ENCODE data around the gene KATNIP.

KATNIP gene

GRCh38 chr16:27549746-27550581 is at the start of gene KATNIP, which contains the start of gene GTF3C1:
Gene KATNIP, plus strand, starts transcription at chr16:27550144. Its CDS starts 27 bp downstream, at chr16:27550171.
Gene GTF3C1, minus strand, starts transcription at chr16:27549913. Its CDS starts 23 bp downstream, at chr16:27549890.
- DNase-seq = peak; percentile 100

DNA sequence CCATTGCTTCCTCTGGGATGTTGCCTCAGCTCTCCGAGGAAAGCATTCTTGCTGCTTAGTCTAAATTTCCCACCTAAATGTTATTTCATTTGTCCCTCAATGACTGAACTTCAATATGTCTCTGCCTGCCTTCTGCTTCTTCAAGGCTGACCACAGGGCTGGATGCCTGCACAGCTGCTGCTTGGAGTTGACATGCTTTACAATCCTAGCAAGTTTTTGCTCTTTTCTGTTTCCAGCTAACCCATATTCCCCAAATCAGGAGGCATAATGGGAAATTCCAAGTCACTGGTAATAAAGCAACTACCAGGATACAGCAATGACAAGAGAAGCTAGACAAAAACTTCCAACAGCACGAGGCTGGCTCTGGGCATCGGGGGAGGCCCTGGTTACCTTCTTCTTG is 49.1 kb upstream of the KATNIP start:
- no peak for DNase-seq

DNA sequence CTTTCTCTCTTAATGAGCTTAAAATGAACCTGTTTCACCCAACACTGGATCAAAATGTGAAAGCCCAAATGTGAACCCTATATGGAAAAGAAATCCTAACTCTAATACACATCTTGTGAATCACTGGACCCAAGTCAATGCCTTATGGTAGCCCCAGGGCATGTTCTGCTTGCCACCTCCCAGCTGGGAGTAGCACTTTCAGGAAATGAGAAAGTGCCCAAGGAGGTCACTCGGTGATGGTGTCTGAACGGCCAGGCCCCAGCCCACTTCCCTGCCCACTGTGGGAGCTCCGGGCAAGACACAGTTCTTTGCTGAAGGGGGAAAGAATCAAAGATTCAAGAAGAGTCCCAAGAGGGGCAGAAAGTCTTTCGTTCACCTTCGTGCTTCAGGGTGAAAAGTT is 46.3 kb upstream of the KATNIP start:
- DNase-seq = no peak

- no peak for DNase-seq
Observed at GRCh38 chr16:27505297-27506236, 44.4 kb upstream of the KATNIP start.

DNA sequence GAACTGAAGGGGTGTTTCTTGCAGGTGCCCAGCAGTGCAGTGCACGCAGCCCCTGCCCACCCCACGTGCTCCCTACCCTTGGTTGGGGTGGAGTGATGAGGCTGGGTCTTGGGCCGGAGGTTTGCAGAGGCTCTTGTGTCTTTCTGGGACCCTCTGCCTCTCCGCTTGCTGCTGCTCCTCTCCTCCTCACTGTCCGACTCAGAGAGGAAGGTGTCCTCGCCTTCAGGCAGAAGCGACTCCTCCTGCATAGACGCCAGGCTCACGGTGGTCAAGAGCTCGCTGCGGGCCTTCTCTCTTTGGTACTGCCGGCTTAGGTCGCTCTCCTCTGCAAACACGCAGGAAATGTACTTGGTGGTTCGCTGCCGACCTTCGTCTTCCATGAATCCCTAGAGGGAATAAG is 43.2 kb upstream of the KATNIP start:
- DNase-seq = no peak

DNA sequence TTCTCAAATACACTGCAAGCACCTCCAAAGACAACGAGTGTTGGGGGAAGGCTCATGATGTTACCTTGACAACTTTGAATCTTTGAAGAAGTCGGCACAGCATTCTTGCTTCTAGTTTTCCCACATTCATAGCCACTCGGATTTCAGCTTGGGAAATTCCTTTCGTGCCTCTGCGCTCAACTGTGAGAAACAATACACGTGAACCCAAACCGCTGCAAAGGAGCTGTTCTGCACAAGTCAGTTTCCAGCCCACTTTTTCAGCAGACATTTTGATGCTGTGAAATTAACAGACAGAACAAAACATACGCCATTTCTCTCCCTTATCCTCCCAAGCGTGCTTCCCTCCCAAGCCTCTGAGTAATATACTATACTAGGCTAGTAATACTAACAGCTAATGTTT is 41.5 kb upstream of the KATNIP start:
- no peak for DNase-seq

DNA sequence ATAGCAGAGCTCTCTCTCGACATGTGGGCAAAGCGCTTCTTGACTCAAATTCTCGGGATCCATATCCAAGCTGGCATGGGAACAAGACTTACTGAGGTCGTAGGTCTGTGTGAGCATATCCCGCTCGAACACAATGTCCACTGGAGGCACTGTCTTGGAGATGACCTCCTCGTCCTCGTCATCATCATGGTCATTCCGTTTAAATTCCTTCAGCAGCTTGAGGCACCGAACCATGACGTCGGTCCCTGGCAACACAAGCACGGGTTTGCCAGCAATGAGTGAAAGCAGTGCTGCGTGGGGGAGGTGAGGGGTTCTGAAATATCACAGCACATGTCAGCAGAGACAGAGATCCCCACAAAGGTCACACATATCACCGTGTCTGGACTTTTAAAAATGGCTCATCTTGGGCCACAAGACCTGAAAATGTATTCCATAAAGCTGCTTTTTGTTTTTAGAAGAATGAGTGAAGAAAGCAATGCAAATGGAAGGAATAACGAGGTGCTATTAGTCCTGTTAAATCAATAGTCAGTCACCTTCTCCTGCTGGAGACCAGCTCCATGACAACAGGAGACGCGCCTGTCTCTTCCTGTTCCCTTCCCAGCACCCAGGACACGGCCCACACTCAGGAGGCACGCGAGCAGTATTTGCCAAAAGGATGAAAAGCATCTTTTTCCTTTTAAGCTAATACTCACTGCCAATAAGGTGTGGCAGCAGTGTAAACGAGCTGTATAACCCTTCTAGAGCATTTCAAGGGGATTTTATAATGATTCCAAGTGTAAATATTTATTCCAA is 38.1 kb upstream of the KATNIP start:
- DNase-seq = no peak

- no peak for DNase-seq
Observed at GRCh38 chr16:27514806-27515205, 35.1 kb upstream of the KATNIP start.

GRCh38 chr16:27515874-27516353 is 34.0 kb upstream of the KATNIP start:
- peak; percentile 54 for DNase-seq

DNA sequence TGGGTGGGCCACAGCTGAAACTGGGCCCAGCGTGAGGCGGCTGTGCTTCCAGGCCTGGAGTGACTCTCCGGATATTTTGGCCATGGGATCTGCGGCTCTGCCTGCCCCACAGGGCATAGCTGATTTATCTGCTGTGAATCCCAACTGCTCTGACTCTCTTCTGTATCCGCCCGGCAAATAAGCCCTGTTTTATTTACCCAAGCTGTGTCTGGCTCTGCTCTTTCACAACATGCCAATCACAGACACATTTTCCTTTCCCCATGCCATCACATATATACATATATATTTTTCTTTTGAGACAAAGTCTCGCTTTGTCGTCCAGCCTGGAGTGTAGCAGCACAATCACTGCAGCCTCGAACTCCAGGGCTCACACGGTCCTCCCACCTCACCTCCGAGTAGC is 33.6 kb upstream of the KATNIP start:
- DNase-seq = no peak

- DNase-seq = no peak
Observed at GRCh38 chr16:27517664-27518063, 32.3 kb upstream of the KATNIP start.

- no peak for DNase-seq
Observed at GRCh38 chr16:27518226-27518625, 31.7 kb upstream of the KATNIP start.

GRCh38 chr16:27520982-27521673 is 28.8 kb upstream of the KATNIP start:
- no peak for DNase-seq

DNA sequence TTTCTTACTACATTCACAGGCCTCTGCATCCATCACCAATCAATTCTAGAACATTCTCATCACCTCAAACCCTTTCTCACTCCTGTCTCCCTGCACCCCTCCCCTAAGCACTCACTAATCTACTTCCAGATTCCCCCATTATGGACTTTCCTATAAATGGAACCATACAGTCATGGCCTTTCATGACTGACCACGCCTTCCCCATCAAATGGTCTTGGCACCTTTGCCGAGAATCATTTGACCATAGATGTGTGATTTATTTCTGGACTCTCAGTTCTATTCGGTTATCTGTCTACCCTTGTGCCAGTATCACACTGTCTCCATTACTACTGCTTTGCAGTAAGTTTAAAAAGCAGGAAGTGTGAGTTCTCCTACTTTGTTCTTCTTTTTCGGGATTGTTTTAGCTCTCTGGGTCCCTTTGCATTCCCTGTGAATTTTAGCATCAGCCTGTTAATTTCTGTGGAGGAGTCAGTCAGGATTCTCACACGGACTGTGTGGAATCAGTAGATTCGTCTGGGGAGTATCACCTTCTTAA is 27.7 kb upstream of the KATNIP start:
- DNase-seq = no peak

DNA sequence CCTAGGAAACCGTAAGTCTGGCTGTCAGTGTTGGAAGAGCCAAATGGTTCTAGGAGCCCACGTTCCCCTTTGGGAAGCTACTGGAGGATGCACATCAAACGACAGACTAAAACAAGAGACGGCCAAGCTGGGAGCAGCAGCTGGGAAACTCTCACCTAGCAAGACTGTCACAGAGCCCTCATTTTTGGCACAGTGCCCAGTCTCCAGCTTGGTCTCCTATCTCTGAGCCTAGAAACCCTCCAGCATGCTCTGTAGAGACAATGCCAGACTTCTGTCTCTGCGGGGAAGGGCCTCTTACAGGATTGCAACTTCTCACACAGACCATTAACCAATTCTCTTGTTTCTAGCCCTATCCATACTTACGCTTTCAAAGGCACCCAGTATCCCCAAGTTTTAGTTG is 23.8 kb upstream of the KATNIP start:
- DNase-seq = no peak

DNA sequence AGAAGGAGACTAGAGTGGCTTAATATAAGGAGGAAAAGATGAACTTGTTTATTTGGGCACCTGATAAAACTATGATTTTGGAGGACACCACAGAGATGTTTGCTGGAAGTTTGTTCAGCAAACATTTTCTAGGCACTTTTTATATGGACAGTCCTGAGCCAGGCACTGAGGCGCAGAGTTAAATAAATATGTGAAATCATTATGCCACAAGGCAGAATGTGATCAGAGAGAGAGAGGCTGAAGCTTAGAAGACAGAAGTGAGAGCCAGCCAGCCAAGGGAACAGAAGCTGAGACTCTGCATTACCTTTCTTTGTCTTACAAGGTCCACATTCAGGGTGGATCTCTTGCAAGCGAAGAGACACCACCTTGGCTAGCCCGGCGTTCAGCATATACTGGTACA is 21.6 kb upstream of the KATNIP start:
- DNase-seq = no peak

DNA sequence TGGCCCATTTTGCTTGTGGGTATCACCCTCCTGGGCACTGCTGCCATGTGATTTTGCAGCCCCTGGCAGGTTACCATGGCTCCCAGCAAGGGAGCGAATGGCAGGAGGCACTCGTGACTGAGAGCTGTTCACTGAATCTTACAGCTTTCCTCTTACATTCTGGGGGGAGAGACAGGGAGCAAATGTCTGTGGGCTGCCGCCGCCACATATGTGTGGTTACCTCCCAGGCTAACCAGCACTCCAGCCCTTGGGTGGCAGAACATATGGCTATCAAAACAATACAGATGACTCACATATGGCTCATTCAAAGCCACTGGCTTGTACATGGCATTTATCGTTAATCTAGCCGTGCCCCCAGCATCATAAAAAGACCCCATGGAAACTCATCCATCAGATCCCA is 20.0 kb upstream of the KATNIP start:
- DNase-seq = no peak

DNA sequence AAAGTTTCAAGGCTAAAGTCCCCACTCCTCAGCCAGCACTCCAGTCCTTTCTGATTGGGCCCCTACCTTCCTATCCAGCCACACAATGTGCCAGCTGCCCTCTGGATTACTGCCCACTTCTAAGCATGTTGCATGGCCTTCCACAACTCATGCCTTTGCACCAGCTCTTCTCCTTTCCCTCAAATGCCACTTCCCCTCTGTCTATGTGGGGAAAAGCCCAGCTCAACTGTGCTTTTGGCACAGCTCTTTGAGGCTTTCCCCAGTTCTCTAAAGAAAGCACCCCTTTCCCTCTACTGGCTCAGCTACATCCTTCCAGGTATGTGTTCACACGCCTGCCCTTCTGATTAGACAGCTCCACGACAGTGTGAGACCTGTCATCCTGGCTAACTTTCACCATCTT is 18.8 kb upstream of the KATNIP start:
- no peak for DNase-seq

DNA sequence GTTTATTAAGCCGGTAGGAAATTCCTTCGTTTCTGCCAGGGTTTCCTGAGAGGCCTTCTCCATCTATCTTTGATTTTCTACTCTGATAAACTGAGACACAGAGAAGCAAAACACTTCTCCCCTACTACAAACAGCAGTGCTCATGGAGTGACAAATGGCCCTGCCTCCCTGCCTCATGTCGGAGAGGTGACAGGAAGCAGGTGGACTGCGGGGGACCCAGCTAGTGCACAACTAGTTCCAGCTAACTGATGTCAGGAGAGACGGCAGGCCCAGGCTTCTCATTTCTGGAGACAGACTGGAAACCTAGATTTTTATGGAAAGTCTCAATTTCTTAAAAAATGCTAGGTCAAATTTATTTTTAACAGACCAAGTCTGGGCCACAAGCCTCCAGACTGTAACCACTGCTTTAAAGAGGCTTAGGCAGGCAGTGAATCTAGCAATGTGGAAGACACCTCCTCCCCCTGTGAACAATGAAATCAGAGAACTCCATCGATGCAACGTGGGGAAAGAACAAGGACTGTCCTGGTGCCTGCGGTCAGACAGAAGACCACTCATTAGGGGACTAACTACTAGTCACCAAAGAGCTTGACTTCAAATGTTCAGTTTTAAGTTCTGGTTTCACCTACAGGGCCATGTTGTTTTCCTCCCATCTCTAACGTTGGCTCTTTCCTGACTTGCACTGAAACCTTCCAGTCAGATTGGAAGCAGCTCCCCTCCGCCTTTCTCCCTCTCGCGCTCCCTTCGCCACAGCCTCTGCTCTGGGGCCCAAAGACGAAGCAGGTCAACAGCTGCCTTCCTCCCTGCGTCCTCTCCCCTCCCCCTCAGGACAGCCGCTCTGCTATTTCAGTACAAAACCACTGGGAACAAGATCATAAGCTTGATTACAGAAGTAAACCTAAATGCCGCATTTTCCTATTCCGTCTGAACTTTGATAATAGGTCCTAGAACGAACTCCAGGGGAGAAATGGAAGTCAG is 17.8 kb upstream of the KATNIP start:
- DNase-seq = no peak

- no peak for DNase-seq
Observed at GRCh38 chr16:27534256-27534655, 15.7 kb upstream of the KATNIP start.

- no peak for DNase-seq
Observed at GRCh38 chr16:27538528-27538927, 11.4 kb upstream of the KATNIP start.

Measured in activated CD4-positive, alpha-beta T cell treated with anti-CD3 and anti-CD28 coated beads for 48 hours (primary cell).